ENCODE measurements around the gene GGACT. TPM values are rescaled to one million over a fixed set of nuclear protein-coding genes. Genes with fewer than 3 reads are reported as not detected.
A peak's percentile ranks its signal among the peaks of the same experiment; 100 is the strongest.

Gene GGACT
- polyA plus RNA-seq, 4 donors = 4.1 to 13.1 (median 4.8) TPM

GRCh38 chr13:100521851-100522617 is 66.6 kb downstream of the GGACT start:
- DNase-seq (no peak), FAIRE-seq (no peak)
- Histone ChIP-seq H3K27me3 (ENCODE audit: control insufficient read depth in 3 of 3, insufficient read depth in 3 of 3, low read length in 3 of 3) (no peaks in the 10 kb centered on the region), H3K27ac (ENCODE audit: low read depth in 1 of 3, low read length in 2 of 3) (no peak overlapping the region), H3K9me3 (ENCODE audit: control insufficient read depth in 2 of 2, insufficient read depth in 1 of 2, low read depth in 1 of 2, low read length in 1 of 2) (no peaks in the 10 kb centered on the region), H3K4me1 (ENCODE audit: control insufficient read depth in 3 of 3, insufficient read depth in 2 of 3, low read depth in 1 of 3, low read length in 2 of 3) (peaks cover 5 to 12% (median 5%) of the 10 kb centered on the region in 3 donors), H3K4me3 (ENCODE audit: low read depth in 1 of 3, low read length in 3 of 3) (no peak overlapping the region), H3K36me3 (ENCODE audit: control insufficient read depth in 3 of 3, insufficient read depth in 2 of 3, low read depth in 1 of 3, low read length in 3 of 3) (peaks cover 0 to 26% (median 0%) of the 10 kb centered on the region in 3 donors)
- 82 to 90% (median 86%) methylated on average over 19 of the region's 19 CpGs for WGBS, 3 donors

- WGBS, 3 donors = 83 to 94% (median 85%) methylated on average over 27 of the region's 27 CpGs
- FAIRE-seq (no peak), DNase-seq (no peak)
- Histone ChIP-seq H3K4me1 (ENCODE audit: control insufficient read depth in 3 of 3, insufficient read depth in 2 of 3, low read depth in 1 of 3, low read length in 2 of 3) (peaks cover 5 to 17% (median 5%) of the 10 kb centered on the region in 3 donors), H3K27ac (ENCODE audit: low read depth in 1 of 3, low read length in 2 of 3) (no peak overlapping the region), H3K27me3 (ENCODE audit: control insufficient read depth in 3 of 3, insufficient read depth in 3 of 3, low read length in 3 of 3) (no peaks in the 10 kb centered on the region), H3K9me3 (ENCODE audit: control insufficient read depth in 2 of 2, insufficient read depth in 1 of 2, low read depth in 1 of 2, low read length in 1 of 2) (no peaks in the 10 kb centered on the region), H3K36me3 (ENCODE audit: control insufficient read depth in 3 of 3, insufficient read depth in 2 of 3, low read depth in 1 of 3, low read length in 3 of 3) (peaks cover 0 to 18% (median 0%) of the 10 kb centered on the region in 3 donors), H3K4me3 (ENCODE audit: low read depth in 1 of 3, low read length in 3 of 3) (no peak overlapping the region)
These were observed 67.4 kb downstream of the GGACT start for GRCh38 chr13:100520936-100521850.

- 95 to 98% (median 96%) methylated on average over 9 of the region's 9 CpGs for WGBS, 3 donors
- no peaks in the 10 kb centered on the region for H3K9me3 ChIP-seq (ENCODE audit: control insufficient read depth in 2 of 2, insufficient read depth in 1 of 2, low read depth in 1 of 2, low read length in 1 of 2)
- peaks cover 0 to 12% (median 0%) of the 10 kb centered on the region in 3 donors for H3K36me3 ChIP-seq (ENCODE audit: control insufficient read depth in 3 of 3, insufficient read depth in 2 of 3, low read depth in 1 of 3, low read length in 3 of 3)
- H3K27ac ChIP-seq (ENCODE audit: low read depth in 1 of 3, low read length in 2 of 3) = no peak overlapping the region
- H3K4me3 ChIP-seq (ENCODE audit: low read depth in 1 of 3, low read length in 3 of 3) = no peak overlapping the region
- peaks cover 5 to 20% (median 5%) of the 10 kb centered on the region in 3 donors for H3K4me1 ChIP-seq (ENCODE audit: control insufficient read depth in 3 of 3, insufficient read depth in 2 of 3, low read depth in 1 of 3, low read length in 2 of 3)
- FAIRE-seq (no peak), DNase-seq (no peak)
- no peaks in the 10 kb centered on the region for H3K27me3 ChIP-seq (ENCODE audit: control insufficient read depth in 3 of 3, insufficient read depth in 3 of 3, low read length in 3 of 3)
These were observed 69.0 kb downstream of the GGACT start for GRCh38 chr13:100519626-100520025.

- no peak overlapping the region for H3K27ac ChIP-seq (ENCODE audit: low read depth in 1 of 3, low read length in 2 of 3)
- no peak for FAIRE-seq
- H3K27me3 ChIP-seq (ENCODE audit: control insufficient read depth in 3 of 3, insufficient read depth in 3 of 3, low read length in 3 of 3) = no peaks in the 10 kb centered on the region
- 54 to 82% (median 68%) methylated on average over 8 of the region's 8 CpGs for WGBS, 3 donors
- H3K4me3 ChIP-seq (ENCODE audit: low read depth in 1 of 3, low read length in 3 of 3) = no peak overlapping the region
- peaks cover 5 to 20% (median 5%) of the 10 kb centered on the region in 3 donors for H3K4me1 ChIP-seq (ENCODE audit: control insufficient read depth in 3 of 3, insufficient read depth in 2 of 3, low read depth in 1 of 3, low read length in 2 of 3)
- no peaks in the 10 kb centered on the region for H3K9me3 ChIP-seq (ENCODE audit: control insufficient read depth in 2 of 2, insufficient read depth in 1 of 2, low read depth in 1 of 2, low read length in 1 of 2)
- peak; percentile 15 for DNase-seq
- peaks cover 0 to 7% (median 0%) of the 10 kb centered on the region in 3 donors for H3K36me3 ChIP-seq (ENCODE audit: control insufficient read depth in 3 of 3, insufficient read depth in 2 of 3, low read depth in 1 of 3, low read length in 3 of 3)
These were observed 70.1 kb downstream of the GGACT start for GRCh38 chr13:100518394-100519062.

- H3K4me1 ChIP-seq (ENCODE audit: control insufficient read depth in 3 of 3, insufficient read depth in 2 of 3, low read depth in 1 of 3, low read length in 2 of 3) = peaks cover 5 to 20% (median 5%) of the 10 kb centered on the region in 3 donors
- FAIRE-seq (no peak), DNase-seq (peak in 1 of 2 donors; percentile 20)
- peak overlapping the region in 1 of 3 donors; percentile 74 for H3K27ac ChIP-seq (ENCODE audit: low read depth in 1 of 3, low read length in 2 of 3)
- H3K9me3 ChIP-seq (ENCODE audit: control insufficient read depth in 2 of 2, insufficient read depth in 1 of 2, low read depth in 1 of 2, low read length in 1 of 2) = no peaks in the 10 kb centered on the region
- peaks cover 0 to 4% (median 0%) of the 10 kb centered on the region in 3 donors for H3K36me3 ChIP-seq (ENCODE audit: control insufficient read depth in 3 of 3, insufficient read depth in 2 of 3, low read depth in 1 of 3, low read length in 3 of 3)
- 55 to 72% (median 64%) methylated on average over 13 of the region's 13 CpGs for WGBS, 3 donors
- H3K27me3 ChIP-seq (ENCODE audit: control insufficient read depth in 3 of 3, insufficient read depth in 3 of 3, low read length in 3 of 3) = no peaks in the 10 kb centered on the region
- H3K4me3 ChIP-seq (ENCODE audit: low read depth in 1 of 3, low read length in 3 of 3) = no peak overlapping the region
These were observed 70.9 kb downstream of the GGACT start for GRCh38 chr13:100517728-100518127.

- WGBS, 3 donors = 11 to 63% (median 27%) methylated on average over 9 of the region's 9 CpGs
- peaks cover 0 to 4% (median 0%) of the 10 kb centered on the region in 3 donors for H3K36me3 ChIP-seq (ENCODE audit: control insufficient read depth in 3 of 3, insufficient read depth in 2 of 3, low read depth in 1 of 3, low read length in 3 of 3)
- DNase-seq = peak; percentile 88 to 89
- H3K4me1 ChIP-seq (ENCODE audit: control insufficient read depth in 3 of 3, insufficient read depth in 2 of 3, low read depth in 1 of 3, low read length in 2 of 3) = peaks cover 5 to 20% (median 5%) of the 10 kb centered on the region in 3 donors
- no peak for FAIRE-seq
- H3K27me3 ChIP-seq (ENCODE audit: control insufficient read depth in 3 of 3, insufficient read depth in 3 of 3, low read length in 3 of 3) = no peaks in the 10 kb centered on the region
- no peak overlapping the region for H3K4me3 ChIP-seq (ENCODE audit: low read depth in 1 of 3, low read length in 3 of 3)
- H3K9me3 ChIP-seq (ENCODE audit: control insufficient read depth in 2 of 2, insufficient read depth in 1 of 2, low read depth in 1 of 2, low read length in 1 of 2) = no peaks in the 10 kb centered on the region
- H3K27ac ChIP-seq (ENCODE audit: low read depth in 1 of 3, low read length in 2 of 3) = peak overlapping the region; percentile 36 to 74 (median 74)
These were observed 71.5 kb downstream of the GGACT start for GRCh38 chr13:100517135-100517534.

GRCh38 chr13:100515410-100515800 is 73.2 kb downstream of the GGACT start:
- H3K9me3 ChIP-seq (ENCODE audit: control insufficient read depth in 2 of 2, insufficient read depth in 1 of 2, low read depth in 1 of 2, low read length in 1 of 2) = no peaks in the 10 kb centered on the region
- peaks cover 5 to 20% (median 5%) of the 10 kb centered on the region in 3 donors for H3K4me1 ChIP-seq (ENCODE audit: control insufficient read depth in 3 of 3, insufficient read depth in 2 of 3, low read depth in 1 of 3, low read length in 2 of 3)
- 80 to 86% (median 82%) methylated on average over 20 of the region's 20 CpGs for WGBS, 3 donors

More at GRCh38 chr13:100515410-100515800, 73.2 kb downstream of the GGACT start:
- DNase-seq = no peak
- no peaks in the 10 kb centered on the region for H3K27me3 ChIP-seq (ENCODE audit: control insufficient read depth in 3 of 3, insufficient read depth in 3 of 3, low read length in 3 of 3)
- H3K4me3 ChIP-seq (ENCODE audit: low read depth in 1 of 3, low read length in 3 of 3) = no peak overlapping the region
- H3K27ac ChIP-seq (ENCODE audit: low read depth in 1 of 3, low read length in 2 of 3) = no peak overlapping the region
- H3K36me3 ChIP-seq (ENCODE audit: control insufficient read depth in 3 of 3, insufficient read depth in 2 of 3, low read depth in 1 of 3, low read length in 3 of 3) = peaks cover 0 to 4% (median 0%) of the 10 kb centered on the region in 3 donors
- FAIRE-seq = no peak
